Measurements from ENCODE around the gene BRI3BP.

The BRI3BP gene

DNA sequence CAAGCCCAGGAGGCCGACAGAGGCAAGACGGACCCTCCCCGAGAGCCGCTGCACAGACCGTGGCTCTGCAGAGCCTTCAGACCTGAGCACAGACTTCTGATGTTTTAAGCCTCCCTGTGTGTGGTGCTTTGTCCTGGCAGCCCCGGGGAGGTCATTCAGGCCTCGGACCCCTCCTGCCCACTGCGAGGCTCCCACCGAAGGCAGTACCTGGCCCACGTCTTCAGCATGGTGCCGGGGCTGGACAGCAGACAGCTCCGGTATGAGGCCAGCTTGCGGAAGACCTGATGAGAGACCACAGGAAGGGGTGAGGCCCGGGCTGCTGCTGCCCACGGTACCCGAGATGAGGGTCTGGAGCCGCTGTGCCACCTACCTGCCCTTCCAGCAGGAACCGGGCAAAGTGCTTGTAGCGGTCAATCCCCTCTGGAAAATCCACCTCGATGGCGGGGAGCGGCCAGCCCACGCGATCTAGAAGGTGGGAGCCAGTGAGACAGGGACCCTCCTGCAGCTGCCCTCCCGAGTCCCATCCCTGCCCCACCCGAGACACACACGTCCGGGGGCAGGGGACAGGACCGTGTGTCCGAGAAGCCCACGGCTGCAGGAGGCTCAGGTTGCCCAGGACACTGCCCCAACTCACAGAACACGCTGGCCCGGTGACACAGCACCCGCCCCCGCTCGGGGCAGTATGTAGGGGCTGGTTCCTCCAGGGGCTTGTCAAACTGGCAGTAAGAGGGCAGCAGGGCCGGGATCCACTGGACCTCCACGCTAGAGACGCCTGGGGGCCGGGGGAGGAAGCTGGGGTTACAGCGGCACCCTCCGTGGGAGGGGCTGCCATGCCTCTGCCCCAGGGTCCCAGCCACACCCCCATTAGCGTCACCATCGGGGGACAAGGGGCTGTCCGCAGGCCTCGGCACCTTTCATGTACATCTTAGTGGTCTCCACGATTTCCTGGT lies 43.4 kb upstream of the BRI3BP start:
- TF ChIP-seq, protein P1, sequence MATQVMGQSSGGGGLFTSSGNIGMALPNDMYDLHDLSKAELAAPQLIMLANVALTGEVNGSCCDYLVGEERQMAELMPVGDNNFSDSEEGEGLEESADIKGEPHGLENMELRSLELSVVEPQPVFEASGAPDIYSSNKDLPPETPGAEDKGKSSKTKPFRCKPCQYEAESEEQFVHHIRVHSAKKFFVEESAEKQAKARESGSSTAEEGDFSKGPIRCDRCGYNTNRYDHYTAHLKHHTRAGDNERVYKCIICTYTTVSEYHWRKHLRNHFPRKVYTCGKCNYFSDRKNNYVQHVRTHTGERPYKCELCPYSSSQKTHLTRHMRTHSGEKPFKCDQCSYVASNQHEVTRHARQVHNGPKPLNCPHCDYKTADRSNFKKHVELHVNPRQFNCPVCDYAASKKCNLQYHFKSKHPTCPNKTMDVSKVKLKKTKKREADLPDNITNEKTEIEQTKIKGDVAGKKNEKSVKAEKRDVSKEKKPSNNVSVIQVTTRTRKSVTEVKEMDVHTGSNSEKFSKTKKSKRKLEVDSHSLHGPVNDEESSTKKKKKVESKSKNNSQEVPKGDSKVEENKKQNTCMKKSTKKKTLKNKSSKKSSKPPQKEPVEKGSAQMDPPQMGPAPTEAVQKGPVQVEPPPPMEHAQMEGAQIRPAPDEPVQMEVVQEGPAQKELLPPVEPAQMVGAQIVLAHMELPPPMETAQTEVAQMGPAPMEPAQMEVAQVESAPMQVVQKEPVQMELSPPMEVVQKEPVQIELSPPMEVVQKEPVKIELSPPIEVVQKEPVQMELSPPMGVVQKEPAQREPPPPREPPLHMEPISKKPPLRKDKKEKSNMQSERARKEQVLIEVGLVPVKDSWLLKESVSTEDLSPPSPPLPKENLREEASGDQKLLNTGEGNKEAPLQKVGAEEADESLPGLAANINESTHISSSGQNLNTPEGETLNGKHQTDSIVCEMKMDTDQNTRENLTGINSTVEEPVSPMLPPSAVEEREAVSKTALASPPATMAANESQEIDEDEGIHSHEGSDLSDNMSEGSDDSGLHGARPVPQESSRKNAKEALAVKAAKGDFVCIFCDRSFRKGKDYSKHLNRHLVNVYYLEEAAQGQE (IDR thresholded peaks at IDR 0.05; ENCODE audit: low read depth), result no peak
- no peak for TF ChIP-seq EGR1 (IDR thresholded peaks at IDR 0.05)
- no peak for TF ChIP-seq CREB1 (IDR thresholded peaks at IDR 0.05; ENCODE audit: low read depth)
- TF ChIP-seq RAD21 (IDR thresholded peaks at IDR 0.05; ENCODE audit: low read depth), result no peak
- TF ChIP-seq, protein P2, sequence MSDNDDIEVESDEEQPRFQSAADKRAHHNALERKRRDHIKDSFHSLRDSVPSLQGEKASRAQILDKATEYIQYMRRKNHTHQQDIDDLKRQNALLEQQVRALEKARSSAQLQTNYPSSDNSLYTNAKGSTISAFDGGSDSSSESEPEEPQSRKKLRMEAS (IDR thresholded peaks at IDR 0.05), result no peak
- TF ChIP-seq, protein P3, sequence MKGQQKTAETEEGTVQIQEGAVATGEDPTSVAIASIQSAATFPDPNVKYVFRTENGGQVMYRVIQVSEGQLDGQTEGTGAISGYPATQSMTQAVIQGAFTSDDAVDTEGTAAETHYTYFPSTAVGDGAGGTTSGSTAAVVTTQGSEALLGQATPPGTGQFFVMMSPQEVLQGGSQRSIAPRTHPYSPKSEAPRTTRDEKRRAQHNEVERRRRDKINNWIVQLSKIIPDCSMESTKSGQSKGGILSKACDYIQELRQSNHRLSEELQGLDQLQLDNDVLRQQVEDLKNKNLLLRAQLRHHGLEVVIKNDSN (IDR thresholded peaks at IDR 0.05), result no peak
- no peak for TF ChIP-seq FOXM1 (IDR thresholded peaks at IDR 0.05; ENCODE audit: borderline replicate concordance, low read depth)
- no peak for TF ChIP-seq TEAD4 (IDR thresholded peaks at IDR 0.05)
- TF ChIP-seq TCF12 (IDR thresholded peaks at IDR 0.05; ENCODE audit: low read depth), result no peak
- no peak for TF ChIP-seq EP300 (IDR thresholded peaks at IDR 0.05; ENCODE audit: borderline replicate concordance)
- TF ChIP-seq YY1 (IDR thresholded peaks at IDR 0.05; ENCODE audit: low read depth), result no peak
- TF ChIP-seq CEBPB (IDR thresholded peaks at IDR 0.05), result no peak
- TF ChIP-seq TAF1 (IDR thresholded peaks at IDR 0.05; ENCODE audit: low read depth), result no peak
- TF ChIP-seq NFIC (IDR thresholded peaks at IDR 0.05), result no peak
- no peak for TF ChIP-seq ZBTB7A (IDR thresholded peaks at IDR 0.05; ENCODE audit: low read depth)

DNA sequence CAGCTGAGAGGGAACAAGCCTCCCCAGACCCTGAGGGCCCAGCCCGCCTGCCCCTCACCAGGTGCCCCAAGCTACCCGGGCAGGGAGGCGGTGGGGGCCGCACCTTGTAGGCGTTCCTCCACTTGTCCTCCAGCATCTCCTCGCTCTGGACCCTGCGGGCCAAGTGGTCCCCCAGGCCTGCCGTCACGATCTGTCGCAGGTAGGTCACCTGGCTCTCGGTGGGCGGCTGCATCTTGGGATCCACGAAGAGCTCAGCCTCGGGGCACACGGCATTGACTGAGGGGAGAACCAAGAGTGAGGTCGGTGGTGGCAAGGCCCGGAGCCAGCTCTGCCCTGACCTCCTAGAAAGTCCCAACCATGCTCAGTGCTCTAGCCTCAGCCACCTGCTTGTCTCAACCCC lies 41.1 kb upstream of the BRI3BP start:
- no peak for TF ChIP-seq RAD21 (IDR thresholded peaks at IDR 0.05; ENCODE audit: low read depth)
- no peak for TF ChIP-seq YY1 (IDR thresholded peaks at IDR 0.05; ENCODE audit: low read depth)
- TF ChIP-seq EGR1 (IDR thresholded peaks at IDR 0.05), result no peak
- no peak for TF ChIP-seq ZBTB7A (IDR thresholded peaks at IDR 0.05; ENCODE audit: low read depth)
- TF ChIP-seq TEAD4 (IDR thresholded peaks at IDR 0.05), result no peak
- no peak for TF ChIP-seq CEBPB (IDR thresholded peaks at IDR 0.05)
- no peak for TF ChIP-seq FOXM1 (IDR thresholded peaks at IDR 0.05; ENCODE audit: borderline replicate concordance, low read depth)
- no peak for TF ChIP-seq TAF1 (IDR thresholded peaks at IDR 0.05; ENCODE audit: low read depth)
- TF ChIP-seq TCF12 (IDR thresholded peaks at IDR 0.05; ENCODE audit: low read depth), result no peak
- no peak for TF ChIP-seq CREB1 (IDR thresholded peaks at IDR 0.05; ENCODE audit: low read depth)
- TF ChIP-seq EP300 (IDR thresholded peaks at IDR 0.05; ENCODE audit: borderline replicate concordance), result no peak
- TF ChIP-seq NFIC (IDR thresholded peaks at IDR 0.05), result no peak
- TF ChIP-seq, protein P1 (IDR thresholded peaks at IDR 0.05; ENCODE audit: low read depth), result no peak
- TF ChIP-seq, protein P3 (IDR thresholded peaks at IDR 0.05), result no peak
- TF ChIP-seq, protein P2 (IDR thresholded peaks at IDR 0.05), result no peak

DNA sequence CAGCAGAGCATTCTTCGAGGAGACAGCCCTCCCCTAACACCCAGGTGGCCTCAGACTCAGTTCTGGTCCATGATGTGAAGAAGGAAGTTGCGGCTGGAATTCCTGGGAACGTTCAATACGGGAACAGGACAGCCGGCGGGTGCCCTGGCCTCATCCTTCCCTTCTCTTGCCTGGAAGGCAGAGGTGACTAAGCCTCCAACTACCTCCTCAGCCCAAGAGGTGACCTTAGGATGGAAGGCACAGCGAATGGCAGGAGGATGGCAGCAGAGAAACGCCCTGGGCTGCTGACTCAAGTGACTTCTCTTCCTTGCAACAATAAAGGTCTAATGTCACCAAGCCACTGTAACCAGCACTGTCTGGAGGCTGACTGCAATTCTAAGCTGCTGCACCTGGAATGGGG lies 40.6 kb upstream of the BRI3BP start:
- TF ChIP-seq TAF1 (IDR thresholded peaks at IDR 0.05; ENCODE audit: low read depth) (no peak), NFIC (IDR thresholded peaks at IDR 0.05) (no peak)

DNA sequence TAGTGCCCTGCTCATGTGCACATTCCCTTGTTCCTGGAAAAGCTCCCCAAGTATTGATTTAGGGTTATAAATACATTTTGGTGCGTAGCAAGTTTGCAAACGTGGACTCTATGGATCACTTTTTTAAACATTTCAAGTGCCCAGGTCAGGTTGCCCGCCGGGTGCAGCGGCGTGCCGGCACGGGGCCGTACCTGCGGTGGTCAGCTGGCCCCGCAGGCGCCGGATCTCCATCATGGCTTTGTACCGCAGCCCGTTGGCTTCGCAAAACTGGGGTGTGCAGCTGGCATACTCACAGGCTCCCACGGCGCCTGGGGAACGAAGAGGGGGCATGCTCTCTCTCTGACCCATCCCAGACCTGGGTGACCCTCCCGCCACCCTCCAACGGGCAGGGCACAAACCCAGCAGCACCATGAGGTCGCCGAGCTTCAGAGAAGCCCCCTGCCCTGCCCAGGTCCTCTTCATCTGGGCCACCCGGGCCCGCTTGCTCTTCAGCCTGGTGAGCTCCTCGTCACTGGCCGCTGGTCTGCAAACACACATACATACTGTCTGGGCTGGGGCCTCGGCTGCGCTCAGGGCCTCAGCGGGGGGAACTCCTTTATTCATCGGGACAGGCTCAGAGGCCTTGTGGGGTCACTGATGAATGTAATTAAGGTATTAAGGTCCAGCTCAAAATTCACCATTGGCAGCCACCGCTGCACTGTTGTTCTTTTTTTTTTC lies 39.6 kb upstream of the BRI3BP start:
- no peak for TF ChIP-seq FOXM1 (IDR thresholded peaks at IDR 0.05; ENCODE audit: borderline replicate concordance, low read depth)
- no peak for TF ChIP-seq EGR1 (IDR thresholded peaks at IDR 0.05)
- no peak for TF ChIP-seq CREB1 (IDR thresholded peaks at IDR 0.05; ENCODE audit: low read depth)
- TF ChIP-seq CEBPB (IDR thresholded peaks at IDR 0.05), result no peak
- TF ChIP-seq TEAD4 (IDR thresholded peaks at IDR 0.05), result no peak
- no peak for TF ChIP-seq TAF1 (IDR thresholded peaks at IDR 0.05; ENCODE audit: low read depth)
- no peak for TF ChIP-seq TCF12 (IDR thresholded peaks at IDR 0.05; ENCODE audit: low read depth)
- TF ChIP-seq, protein P2 (IDR thresholded peaks at IDR 0.05), result no peak
- TF ChIP-seq EP300 (IDR thresholded peaks at IDR 0.05; ENCODE audit: borderline replicate concordance), result no peak
- no peak for TF ChIP-seq ZBTB7A (IDR thresholded peaks at IDR 0.05; ENCODE audit: low read depth)
- TF ChIP-seq RAD21 (IDR thresholded peaks at IDR 0.05; ENCODE audit: low read depth), result no peak
- TF ChIP-seq, protein P3 (IDR thresholded peaks at IDR 0.05), result no peak
- no peak for TF ChIP-seq YY1 (IDR thresholded peaks at IDR 0.05; ENCODE audit: low read depth)
- no peak for TF ChIP-seq NFIC (IDR thresholded peaks at IDR 0.05)
- TF ChIP-seq, protein P1 (IDR thresholded peaks at IDR 0.05; ENCODE audit: low read depth), result no peak

Data from Ishikawa (cell line).